ENCODE data around the gene PARD3B. TPM values are rescaled to one million over a fixed set of nuclear protein-coding genes. Genes with fewer than 3 reads are reported as not detected.

Gene PARD3B
- total RNA-seq, 1 donor from 2014 or later, result 1.6 TPM

DNA sequence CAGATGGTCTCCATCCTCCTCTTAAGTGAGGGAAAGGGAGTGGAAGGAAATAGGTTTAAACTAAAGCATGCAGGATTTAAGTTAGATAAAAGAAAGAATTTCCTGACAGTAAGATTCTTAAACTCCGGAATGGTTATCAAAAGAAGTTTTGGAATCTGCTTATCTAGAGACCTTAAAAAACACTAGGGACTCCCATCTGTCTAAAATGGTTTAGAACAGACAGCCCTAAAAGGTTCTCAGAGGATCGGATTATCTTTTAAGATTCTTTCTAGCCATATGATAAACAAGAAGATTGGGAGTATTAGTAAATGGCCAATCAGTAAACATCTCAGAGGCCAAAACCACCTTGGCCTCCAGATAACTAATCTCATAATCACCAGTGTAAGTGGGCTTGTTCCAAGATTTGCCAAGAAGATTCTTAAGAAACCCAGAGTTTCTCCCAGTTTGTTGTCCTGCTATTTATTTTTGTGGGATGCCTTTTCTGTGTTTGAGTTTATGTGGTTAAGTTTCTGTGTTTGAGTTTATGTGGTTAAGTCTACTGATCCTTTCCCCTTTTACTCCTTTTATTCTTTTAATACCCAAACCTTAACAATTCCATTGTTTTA is 822.2 kb downstream of the PARD3B start:
- Histone ChIP-seq H3K4me3 (ENCODE audit: low read depth, low read length) (no peak overlapping the region), H3K27me3 (ENCODE audit: control insufficient read depth, insufficient read depth, low read length) (no peaks in the 10 kb centered on the region), H3K36me3 (ENCODE audit: control insufficient read depth, insufficient read depth, low read length) (no peaks in the 10 kb centered on the region)
- no peak for FAIRE-seq
- TF ChIP-seq, protein P1, sequence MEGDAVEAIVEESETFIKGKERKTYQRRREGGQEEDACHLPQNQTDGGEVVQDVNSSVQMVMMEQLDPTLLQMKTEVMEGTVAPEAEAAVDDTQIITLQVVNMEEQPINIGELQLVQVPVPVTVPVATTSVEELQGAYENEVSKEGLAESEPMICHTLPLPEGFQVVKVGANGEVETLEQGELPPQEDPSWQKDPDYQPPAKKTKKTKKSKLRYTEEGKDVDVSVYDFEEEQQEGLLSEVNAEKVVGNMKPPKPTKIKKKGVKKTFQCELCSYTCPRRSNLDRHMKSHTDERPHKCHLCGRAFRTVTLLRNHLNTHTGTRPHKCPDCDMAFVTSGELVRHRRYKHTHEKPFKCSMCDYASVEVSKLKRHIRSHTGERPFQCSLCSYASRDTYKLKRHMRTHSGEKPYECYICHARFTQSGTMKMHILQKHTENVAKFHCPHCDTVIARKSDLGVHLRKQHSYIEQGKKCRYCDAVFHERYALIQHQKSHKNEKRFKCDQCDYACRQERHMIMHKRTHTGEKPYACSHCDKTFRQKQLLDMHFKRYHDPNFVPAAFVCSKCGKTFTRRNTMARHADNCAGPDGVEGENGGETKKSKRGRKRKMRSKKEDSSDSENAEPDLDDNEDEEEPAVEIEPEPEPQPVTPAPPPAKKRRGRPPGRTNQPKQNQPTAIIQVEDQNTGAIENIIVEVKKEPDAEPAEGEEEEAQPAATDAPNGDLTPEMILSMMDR (IDR thresholded peaks at IDR 0.05; ENCODE audit: insufficient read depth, low read length, severe bottlenecking), result no peak
- no peak for DNase-seq (ENCODE audit: low read depth)

DNA sequence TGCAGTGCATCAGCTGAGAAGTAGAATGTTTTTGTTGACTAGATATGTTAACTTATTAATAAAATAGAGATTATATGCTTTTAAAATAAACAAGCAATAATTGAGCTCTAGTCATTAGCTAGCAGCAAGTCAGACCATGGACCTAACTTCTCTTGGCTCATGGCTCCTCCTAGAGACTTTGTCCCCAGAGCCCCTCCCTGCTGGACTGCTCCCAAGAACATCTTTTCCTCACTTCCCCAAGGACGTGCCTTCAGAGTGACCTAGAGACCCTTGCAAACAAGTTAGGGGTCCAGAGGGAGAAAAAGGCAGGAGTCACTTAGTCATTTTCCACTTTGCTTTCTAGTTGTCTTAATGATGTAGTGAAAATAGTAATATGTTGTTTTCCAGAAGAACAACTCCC is 824.5 kb downstream of the PARD3B start:
- DNase-seq (ENCODE audit: low read depth) (no peak), FAIRE-seq (no peak)
- Histone ChIP-seq H3K4me3 (ENCODE audit: low read depth, low read length) (no peak overlapping the region), H3K36me3 (ENCODE audit: control insufficient read depth, insufficient read depth, low read length) (no peaks in the 10 kb centered on the region), H3K27me3 (ENCODE audit: control insufficient read depth, insufficient read depth, low read length) (no peaks in the 10 kb centered on the region)
- TF ChIP-seq, protein P1 (IDR thresholded peaks at IDR 0.05; ENCODE audit: insufficient read depth, low read length, severe bottlenecking), result no peak

DNA sequence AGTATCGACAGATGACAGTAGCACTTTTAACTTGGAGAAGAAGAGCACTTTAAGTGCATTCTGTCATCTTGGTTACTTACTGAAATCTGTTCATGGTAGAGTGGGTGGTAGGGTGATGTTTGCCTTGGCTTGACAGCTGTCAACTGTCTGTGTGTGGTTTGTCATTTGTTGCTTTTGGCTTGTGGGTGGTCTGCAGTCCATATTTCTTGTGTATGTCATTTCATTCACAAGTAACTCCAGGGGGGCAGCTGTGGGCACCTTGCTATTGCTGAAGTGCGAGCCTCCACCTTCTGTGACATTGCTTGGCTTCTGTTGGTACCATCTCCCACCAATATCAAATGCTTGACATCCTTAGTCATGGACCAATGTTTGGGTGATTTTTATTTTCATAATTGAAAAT is 825.5 kb downstream of the PARD3B start:
- Histone ChIP-seq H3K36me3 (ENCODE audit: control insufficient read depth, insufficient read depth, low read length) (no peaks in the 10 kb centered on the region), H3K27me3 (ENCODE audit: control insufficient read depth, insufficient read depth, low read length) (no peaks in the 10 kb centered on the region), H3K4me3 (ENCODE audit: low read depth, low read length) (no peak overlapping the region)
- DNase-seq (ENCODE audit: low read depth) (no peak), FAIRE-seq (peak; percentile 66)
- TF ChIP-seq, protein P1 (IDR thresholded peaks at IDR 0.05; ENCODE audit: insufficient read depth, low read length, severe bottlenecking), result no peak

DNA sequence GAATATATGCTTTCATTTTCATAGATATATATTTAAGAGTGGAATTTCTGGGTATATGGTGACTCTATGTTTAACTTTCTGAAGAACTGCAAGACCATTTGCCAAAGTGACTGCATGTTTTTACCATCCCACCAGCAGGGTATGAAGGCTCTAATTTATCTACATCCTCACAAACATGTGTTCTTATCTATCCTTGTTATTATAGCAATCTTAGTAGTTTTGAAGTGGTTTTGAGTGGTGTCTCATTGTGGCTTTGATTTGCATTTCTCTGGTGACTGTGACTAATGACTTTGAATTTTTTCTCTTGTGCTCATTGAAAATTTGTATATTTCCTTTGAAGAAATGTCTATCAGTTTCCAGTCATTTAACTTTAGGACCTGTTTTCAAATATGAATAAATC is 826.9 kb downstream of the PARD3B start:
- no peak overlapping the region for H3K4me3 ChIP-seq (ENCODE audit: low read depth, low read length)
- FAIRE-seq, result no peak
- TF ChIP-seq, protein P1 (IDR thresholded peaks at IDR 0.05; ENCODE audit: insufficient read depth, low read length, severe bottlenecking), result no peak
- no peaks in the 10 kb centered on the region for H3K27me3 ChIP-seq (ENCODE audit: control insufficient read depth, insufficient read depth, low read length)
- no peaks in the 10 kb centered on the region for H3K36me3 ChIP-seq (ENCODE audit: control insufficient read depth, insufficient read depth, low read length)
- peak; percentile 29 for DNase-seq (ENCODE audit: low read depth)

DNA sequence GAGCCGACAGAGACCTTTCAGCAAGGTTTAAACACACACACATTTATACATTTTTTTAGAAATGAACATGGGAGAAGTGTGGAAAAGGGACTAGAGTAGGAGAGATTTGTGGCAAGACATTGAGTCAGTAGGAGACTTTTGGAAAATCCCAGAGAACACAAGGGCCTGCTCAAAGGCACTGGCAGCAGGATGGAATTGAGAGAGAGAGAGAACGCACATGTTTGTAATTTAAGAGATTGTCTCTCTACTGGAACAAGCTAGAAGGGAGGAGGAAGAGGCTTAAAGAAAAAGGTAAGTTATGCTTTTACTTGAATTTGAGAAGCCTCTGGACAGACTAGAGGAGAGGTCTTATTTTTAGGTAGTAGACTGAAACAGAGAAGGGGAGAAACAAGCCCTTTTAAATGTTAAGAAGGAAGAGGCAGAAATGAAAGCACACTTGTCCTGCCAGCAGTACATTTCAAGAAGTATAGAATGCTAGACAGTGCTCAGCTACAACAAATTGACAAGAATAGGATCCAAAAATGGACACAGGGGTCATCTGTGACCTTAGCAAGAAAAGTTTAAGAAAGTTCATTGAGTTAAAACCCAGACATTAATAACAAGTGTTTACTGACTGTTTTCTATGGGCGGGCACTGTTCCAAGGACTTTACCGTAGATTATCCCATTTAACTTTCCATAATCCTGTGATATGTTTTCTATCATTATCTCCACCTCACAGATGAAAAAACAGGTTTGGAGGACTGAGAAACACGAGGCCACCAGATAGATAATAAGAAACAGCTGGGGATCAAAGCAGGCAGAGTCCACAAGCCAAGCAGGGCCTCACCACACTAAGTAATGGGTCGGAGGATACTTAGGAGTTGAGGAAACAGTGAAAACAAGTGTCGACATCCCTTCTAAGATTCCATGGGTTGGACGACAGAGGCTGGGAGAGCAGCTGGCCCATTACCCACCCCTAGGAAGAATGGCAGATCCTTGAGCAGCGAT is 830.5 kb downstream of the PARD3B start:
- FAIRE-seq, result no peak
- Histone ChIP-seq H3K4me3 (ENCODE audit: low read depth, low read length) (no peak overlapping the region), H3K27me3 (ENCODE audit: control insufficient read depth, insufficient read depth, low read length) (no peaks in the 10 kb centered on the region), H3K36me3 (ENCODE audit: control insufficient read depth, insufficient read depth, low read length) (no peaks in the 10 kb centered on the region)
- no peak for DNase-seq (ENCODE audit: low read depth)
- TF ChIP-seq, protein P1 (IDR thresholded peaks at IDR 0.05; ENCODE audit: insufficient read depth, low read length, severe bottlenecking), result no peak

All from bronchial epithelial cell (primary cell).